Trophoblast cell (in vitro differentiated cells and primary cell): ENCODE results near the gene PREX1.
"Not testable (repeated sequence)": the region's sequence is repeated elsewhere in the genome, so short reads cannot be mapped to it uniquely, and the experiment has no call there.

Experiments
- DNase-seq, 2 donors: peaks; one replicate each; pipeline ENCODE4 v3.0.0-alpha.2; 2016
- H2AFZ ChIP-seq: 2 replicates; pipeline ENCODE4 v1.6.1; 2013; ENCODE audit warnings: low read length, moderate library complexity, mild to moderate bottlenecking; ENCODE audit not compliant: insufficient read depth, poor library complexity
- H2AK5ac ChIP-seq: 2 replicates; pipeline ENCODE4 v1.6.1; 2013; ENCODE audit warnings: mild to moderate bottlenecking, low read length
- H2BK120ac ChIP-seq: 2 replicates; pipeline ENCODE4 v1.6.1; 2013; ENCODE audit warnings: low read length, mild to moderate bottlenecking, moderate library complexity; ENCODE audit not compliant: insufficient read depth, poor library complexity
- H2BK12ac ChIP-seq: 2 replicates; pipeline ENCODE4 v1.6.1; 2013; ENCODE audit warnings: mild to moderate bottlenecking, low read length, moderate library complexity
- H2BK5ac ChIP-seq: 2 replicates; pipeline ENCODE4 v1.6.1; 2013; ENCODE audit warnings: low read length, low read depth, moderate library complexity, mild to moderate bottlenecking; ENCODE audit not compliant: poor library complexity
- H3K14ac ChIP-seq: 2 replicates; pipeline ENCODE4 v1.6.1; 2013; ENCODE audit warnings: mild to moderate bottlenecking, low read length
- H3K18ac ChIP-seq: 2 replicates; pipeline ENCODE4 v1.6.1; 2013; ENCODE audit warnings: mild to moderate bottlenecking, low read length
- H3K23ac ChIP-seq: 2 replicates; pipeline ENCODE4 v1.6.1; 2013; ENCODE audit warnings: low read length
- H3K27ac ChIP-seq: 2 replicates; pipeline ENCODE4 v1.5.1; 2013; ENCODE audit warnings: low read depth, mild to moderate bottlenecking, inconsistent platforms, low read length, moderate library complexity
- H3K27me3 ChIP-seq: 2 replicates; pipeline ENCODE4 v1.6.1; 2013; ENCODE audit warnings: inconsistent platforms, mild to moderate bottlenecking, low read length, moderate library complexity; ENCODE audit not compliant: insufficient read depth
- H3K36me3 ChIP-seq, 2 experiments: 1 replicate in 1 of 2; 2 replicates in 1 of 2; pipeline ENCODE4 v1.6.1; 2013; ENCODE audit warnings: low read length in 2 of 2, mild to moderate bottlenecking in 2 of 2, moderate library complexity in 1 of 2; ENCODE audit not compliant: insufficient read depth in 2 of 2, control insufficient read depth in 1 of 2
- H3K4ac ChIP-seq: 2 replicates; pipeline ENCODE4 v1.6.1; 2013; ENCODE audit warnings: low read depth, mild to moderate bottlenecking, low read length, moderate library complexity
- H3K4me1 ChIP-seq, 2 experiments: 1 replicate in 1 of 2; 2 replicates in 1 of 2; pipeline ENCODE4 v1.6.1; 2013; ENCODE audit warnings: low read length in 2 of 2, mild to moderate bottlenecking in 2 of 2, moderate library complexity in 1 of 2; ENCODE audit not compliant: insufficient read depth in 2 of 2, control insufficient read depth in 1 of 2
- H3K4me2 ChIP-seq: 2 replicates; pipeline ENCODE4 v1.6.1; 2013; ENCODE audit warnings: inconsistent platforms, mild to moderate bottlenecking, low read length, moderate library complexity
- H3K4me3 ChIP-seq: 2 replicates; pipeline ENCODE4 v1.5.1; 2013; ENCODE audit warnings: mild to moderate bottlenecking, low read depth, low read length, inconsistent platforms
- H3K79me1 ChIP-seq: one replicate; pipeline ENCODE4 v1.6.1; 2013; ENCODE audit warnings: low read length
- H3K79me2 ChIP-seq: 2 replicates; pipeline ENCODE4 v1.6.1; 2013; ENCODE audit warnings: low read length, mild to moderate bottlenecking; ENCODE audit not compliant: control insufficient read depth, insufficient read depth, poor library complexity
- H3K9ac ChIP-seq: 2 replicates; pipeline ENCODE4 v1.6.1; 2013; ENCODE audit warnings: mild to moderate bottlenecking, low read length
- H3K9me3 ChIP-seq: 2 replicates; pipeline ENCODE4 v1.6.1; 2013; ENCODE audit warnings: low read depth, mild to moderate bottlenecking, control low read depth, inconsistent platforms, low read length; ENCODE audit not compliant: insufficient read depth
- H4K12ac ChIP-seq: 2 replicates; pipeline ENCODE4 v1.6.1; 2013; ENCODE audit warnings: low read depth, mild to moderate bottlenecking, low read length, moderate library complexity
- H4K8ac ChIP-seq: 2 replicates; pipeline ENCODE4 v1.6.1; 2013; ENCODE audit warnings: low read depth, mild to moderate bottlenecking, low read length, moderate library complexity
- H4K91ac ChIP-seq: one replicate; pipeline ENCODE4 v1.6.1; 2013; ENCODE audit warnings: low read depth, mild to moderate bottlenecking, low read length, moderate library complexity
- WGBS: extraction: QIAGEN DNeasy Blood & Tissue Kit; methylation state at CpG from one replicate; pipeline ENCODE4 v1.1.7; 2013; ENCODE audit warnings: missing lambda C conversion rate; ENCODE audit not compliant: insufficient read length, insufficient coverage; ENCODE audit errors: extremely low coverage; 5-methylcytosine and 5-hydroxymethylcytosine counted together

The PREX1 gene

DNA sequence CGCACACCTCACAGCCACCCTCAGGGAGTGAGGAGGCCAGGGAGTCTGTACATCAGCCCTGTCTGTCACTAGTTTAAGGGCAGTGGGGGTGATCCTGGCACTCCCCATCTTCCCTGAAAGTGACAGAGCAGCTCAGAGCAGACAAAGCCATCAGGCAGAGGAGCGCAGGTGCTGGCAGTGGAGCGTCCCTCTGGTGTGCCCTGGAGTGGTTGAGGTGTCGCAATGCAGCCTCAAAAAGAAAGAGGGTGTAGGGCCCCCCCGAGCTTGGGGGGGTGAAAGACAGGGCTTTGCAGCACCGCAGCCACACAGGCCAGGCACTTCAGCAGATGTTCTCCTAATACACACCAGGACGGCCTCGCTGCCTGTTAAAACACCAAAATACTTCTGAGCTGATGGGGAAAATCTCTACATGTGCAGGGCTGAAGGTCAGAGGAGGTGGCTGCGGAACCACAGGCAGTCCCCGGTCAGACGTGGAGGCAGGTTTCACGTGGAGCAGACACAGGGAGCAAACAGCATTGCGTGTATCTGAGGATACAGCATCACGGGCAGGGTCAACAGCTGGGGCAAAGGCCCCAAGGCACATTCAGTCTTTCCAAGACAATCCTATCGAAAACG, 69.5 kb downstream of the PREX1 start:
- H3K4me2 ChIP-seq: no peak overlapping the region
- no peaks in the 10 kb centered on the region for H3K27me3 ChIP-seq
- H4K91ac ChIP-seq: no peak overlapping the region
- no CpG with 5 or more reads among the region's 16 CpGs for WGBS
- DNase-seq: no peak
- H2BK120ac ChIP-seq: no peak overlapping the region
- H3K36me3 ChIP-seq: no peaks in the 10 kb centered on the region
- no peak overlapping the region for H3K18ac ChIP-seq
- no peak overlapping the region for H4K12ac ChIP-seq
- no peak overlapping the region for H2BK5ac ChIP-seq
- H4K8ac ChIP-seq: no peak overlapping the region
- H2BK12ac ChIP-seq: no peak overlapping the region
- H3K4ac ChIP-seq: no peak overlapping the region
- peaks cover 4% of the 10 kb centered on the region for H3K9me3 ChIP-seq
- no peaks in the 10 kb centered on the region for H3K79me1 ChIP-seq
- no peak overlapping the region for H3K4me3 ChIP-seq
- no peak overlapping the region for H2AK5ac ChIP-seq
- H3K9ac ChIP-seq: no peak overlapping the region
- H3K79me2 ChIP-seq: no peaks in the 10 kb centered on the region
- no peak overlapping the region for H3K14ac ChIP-seq
- no peaks in the 10 kb centered on the region for H3K4me1 ChIP-seq
- H3K27ac ChIP-seq: no peak overlapping the region
- no peak overlapping the region for H3K23ac ChIP-seq
- no peak overlapping the region for H2AFZ ChIP-seq

DNA sequence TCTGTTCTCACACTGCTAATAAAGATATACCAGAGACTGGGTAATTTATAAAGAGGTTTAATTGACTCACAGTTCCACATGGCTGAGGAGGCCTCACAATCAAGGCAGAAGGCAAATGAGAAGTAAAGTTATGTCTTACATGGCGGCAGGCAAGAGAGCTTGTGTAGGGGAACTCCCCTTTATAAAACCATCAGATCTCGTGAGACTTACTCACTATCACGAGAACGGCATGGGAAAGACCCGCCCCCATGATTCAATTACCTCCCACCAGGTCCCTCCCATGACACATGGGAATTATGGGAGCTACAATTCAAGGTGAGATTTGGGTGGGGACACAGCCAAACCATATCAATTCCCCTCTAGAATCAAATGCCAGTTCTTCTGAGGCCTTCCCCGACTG, 71.0 kb downstream of the PREX1 start:
- not testable (repeated sequence) for H3K18ac ChIP-seq, H3K23ac ChIP-seq, H3K27me3 ChIP-seq, H4K91ac ChIP-seq, H4K8ac ChIP-seq, H4K12ac ChIP-seq, H3K14ac ChIP-seq, H3K4ac ChIP-seq, H2BK12ac ChIP-seq, H3K27ac ChIP-seq, H2BK120ac ChIP-seq, H2AK5ac ChIP-seq, H3K36me3 ChIP-seq, DNase-seq, H2AFZ ChIP-seq, H3K4me2 ChIP-seq, H3K4me3 ChIP-seq, H3K79me1 ChIP-seq, H3K9me3 ChIP-seq, H3K79me2 ChIP-seq, H3K4me1 ChIP-seq, H3K9ac ChIP-seq, H2BK5ac ChIP-seq
- WGBS: no CpG with 5 or more reads among the region's 6 CpGs

DNA sequence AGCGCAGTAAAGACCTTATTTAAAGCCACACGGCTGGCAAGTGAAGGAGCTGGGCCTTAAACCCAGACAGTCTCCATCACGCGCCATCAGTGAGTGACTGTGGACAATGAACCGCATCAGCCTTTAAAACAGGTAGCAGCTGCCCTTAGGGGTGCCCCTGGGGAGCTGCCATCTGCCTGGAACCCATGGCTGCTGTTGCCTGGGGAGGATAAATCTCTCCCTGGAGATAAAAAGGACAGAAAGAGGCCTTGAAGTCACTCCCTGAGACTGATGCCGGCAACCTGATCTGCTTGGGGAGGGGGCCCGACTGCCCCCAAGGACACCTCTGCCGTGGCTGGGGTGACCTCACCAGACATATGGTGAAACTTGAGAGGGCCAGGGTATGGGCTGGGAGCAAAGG, 73.5 kb downstream of the PREX1 start:
- Histone ChIP-seq H3K4ac (no peak overlapping the region), H3K27ac (no peak overlapping the region), H2BK120ac (no peak overlapping the region), H3K79me1 (no peaks in the 10 kb centered on the region), H2BK5ac (no peak overlapping the region), H4K8ac (no peak overlapping the region), H2BK12ac (no peak overlapping the region), H3K9me3 (peaks cover 5% of the 10 kb centered on the region), H4K12ac (no peak overlapping the region), H3K4me1 (peaks cover 0 to 4% of the 10 kb centered on the region in 2 experiments), H3K27me3 (no peaks in the 10 kb centered on the region), H3K36me3 (no peaks in the 10 kb centered on the region), H3K14ac (no peak overlapping the region), H3K23ac (no peak overlapping the region), H2AK5ac (no peak overlapping the region), H3K18ac (no peak overlapping the region), H3K4me3 (no peak overlapping the region), H2AFZ (no peak overlapping the region), H4K91ac (no peak overlapping the region), H3K9ac (no peak overlapping the region), H3K4me2 (no peak overlapping the region), H3K79me2 (no peaks in the 10 kb centered on the region)
- no CpG with 5 or more reads among the region's 8 CpGs for WGBS
- DNase-seq: no peak

DNA sequence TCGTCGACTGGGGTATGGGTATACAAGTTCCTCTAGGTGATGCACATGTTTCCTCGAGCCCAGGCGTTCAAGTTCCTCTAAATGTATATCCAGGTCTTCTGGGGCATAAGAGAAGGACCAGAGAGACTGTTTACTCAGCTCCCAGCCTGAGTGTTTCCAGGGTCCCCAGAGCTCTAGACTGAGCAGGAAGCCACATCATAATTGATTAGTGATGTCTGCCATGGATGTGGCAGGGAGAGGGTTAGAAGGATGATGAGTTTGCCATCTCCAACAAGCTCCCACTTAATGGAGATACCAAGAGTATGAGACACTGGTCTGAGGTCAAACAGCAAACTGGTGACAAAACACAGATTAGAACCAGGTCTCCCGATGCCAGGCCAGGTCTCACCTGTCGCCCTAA, 74.8 kb downstream of the PREX1 start:
- H2BK120ac ChIP-seq: no peak overlapping the region
- H3K36me3 ChIP-seq: no peaks in the 10 kb centered on the region
- peaks cover 7% of the 10 kb centered on the region for H3K9me3 ChIP-seq
- no peak overlapping the region for H2AK5ac ChIP-seq
- H3K27me3 ChIP-seq: no peaks in the 10 kb centered on the region
- no peak overlapping the region for H2BK12ac ChIP-seq
- DNase-seq: no peak
- WGBS: no CpG with 5 or more reads among the region's 6 CpGs
- no peak overlapping the region for H2BK5ac ChIP-seq
- H3K27ac ChIP-seq: no peak overlapping the region
- no peaks in the 10 kb centered on the region for H3K79me2 ChIP-seq
- peaks cover 0 to 4% of the 10 kb centered on the region in 2 experiments for H3K4me1 ChIP-seq
- H4K91ac ChIP-seq: no peak overlapping the region
- H3K9ac ChIP-seq: no peak overlapping the region
- H3K79me1 ChIP-seq: no peaks in the 10 kb centered on the region
- H3K4ac ChIP-seq: no peak overlapping the region
- no peak overlapping the region for H3K14ac ChIP-seq
- no peak overlapping the region for H4K12ac ChIP-seq
- H3K4me3 ChIP-seq: no peak overlapping the region
- no peak overlapping the region for H2AFZ ChIP-seq
- no peak overlapping the region for H3K23ac ChIP-seq
- no peak overlapping the region for H3K18ac ChIP-seq
- no peak overlapping the region for H3K4me2 ChIP-seq
- no peak overlapping the region for H4K8ac ChIP-seq
